H9 (cell line): ENCODE measurements around the gene AARS1. TPM values are rescaled to one million over a fixed set of nuclear protein-coding genes. Genes with fewer than 3 reads are reported as not detected.

Experiments
- DNase-seq: peaks from one replicate; pipeline ENCODE4 v3.0.0-alpha.2; 2017
- H2AFZ ChIP-seq: one replicate; pipeline ENCODE4 v1.6.1; 2013; ENCODE audit warnings: mild to moderate bottlenecking, low read length, control low read depth, moderate library complexity
- H2AK5ac ChIP-seq: 2 replicates; pipeline ENCODE4 v1.6.1; 2013; ENCODE audit warnings: low read length, control low read depth, mixed read lengths; ENCODE audit not compliant: insufficient read length
- H2BK120ac ChIP-seq: one replicate; pipeline ENCODE4 v1.6.1; 2013; ENCODE audit warnings: low read depth, mild to moderate bottlenecking, low read length, control low read depth, inconsistent platforms; ENCODE audit not compliant: poor library complexity, severe bottlenecking
- H2BK12ac ChIP-seq: 2 replicates; pipeline ENCODE4 v1.6.1; 2013; ENCODE audit warnings: low read length, control low read depth, mixed read lengths, low read depth; ENCODE audit not compliant: insufficient read length
- H2BK15ac ChIP-seq: 2 replicates; pipeline ENCODE4 v1.6.1; 2013; ENCODE audit warnings: low read depth, low read length, control low read depth
- H2BK20ac ChIP-seq: one replicate; pipeline ENCODE4 v1.6.1; 2013; ENCODE audit warnings: low read depth, mild to moderate bottlenecking, low read length, control low read depth, inconsistent platforms; ENCODE audit not compliant: poor library complexity, severe bottlenecking
- H2BK5ac ChIP-seq: 2 replicates; pipeline ENCODE4 v1.6.1; 2013; ENCODE audit warnings: low read length, control low read depth, mixed read lengths; ENCODE audit not compliant: insufficient read length
- H3K14ac ChIP-seq: 2 replicates; pipeline ENCODE4 v1.6.1; 2013; ENCODE audit warnings: low read length, control low read depth; ENCODE audit not compliant: insufficient read depth
- H3K18ac ChIP-seq: 2 replicates; pipeline ENCODE4 v1.6.1; 2013; ENCODE audit warnings: low read depth, mild to moderate bottlenecking, mixed read lengths, low read length, control low read depth; ENCODE audit not compliant: insufficient read length
- H3K23ac ChIP-seq: 2 replicates; pipeline ENCODE4 v1.6.1; 2013; ENCODE audit warnings: low read length, control low read depth, mixed read lengths, low read depth; ENCODE audit not compliant: insufficient read length
- H3K23me2 ChIP-seq: 2 replicates; pipeline ENCODE4 v1.6.1; 2013; ENCODE audit warnings: low read depth, mild to moderate bottlenecking, mixed read lengths, low read length, control low read depth; ENCODE audit not compliant: insufficient read length, poor library complexity, severe bottlenecking
- H3K27ac ChIP-seq: 2 replicates; pipeline ENCODE4 v1.5.1; 2013; ENCODE audit warnings: low read length, control low read depth, mixed read lengths, low read depth; ENCODE audit not compliant: insufficient read length
- H3K27me3 ChIP-seq: 2 replicates; pipeline ENCODE4 v1.6.1; 2013; ENCODE audit warnings: low read length, control low read depth, inconsistent platforms; ENCODE audit not compliant: insufficient read depth
- H3K4ac ChIP-seq: 2 replicates; pipeline ENCODE4 v1.6.1; 2013; ENCODE audit warnings: low read depth, mild to moderate bottlenecking, control low read depth, inconsistent platforms, low read length, moderate library complexity
- H3K4me1 ChIP-seq: 2 replicates; pipeline ENCODE4 v1.6.1; 2013; ENCODE audit warnings: low read length, control low read depth, inconsistent platforms; ENCODE audit not compliant: insufficient read depth
- H3K4me2 ChIP-seq: 2 replicates; pipeline ENCODE4 v1.6.1; 2013; ENCODE audit warnings: low read length, control low read depth, mixed read lengths; ENCODE audit not compliant: insufficient read length, insufficient read depth
- H3K56ac ChIP-seq: 2 replicates; pipeline ENCODE4 v1.6.1; 2013; ENCODE audit warnings: low read depth, mild to moderate bottlenecking, mixed read lengths, low read length, control low read depth; ENCODE audit not compliant: insufficient read length
- H3K79me1 ChIP-seq: 2 replicates; pipeline ENCODE4 v1.6.1; 2013; ENCODE audit warnings: low read depth, mild to moderate bottlenecking, moderate library complexity, low read length, control low read depth, inconsistent platforms; ENCODE audit not compliant: insufficient read depth, poor library complexity, severe bottlenecking
- H3K79me2 ChIP-seq: 2 replicates; pipeline ENCODE4 v1.6.1; 2013; ENCODE audit warnings: low read length, control low read depth, inconsistent platforms; ENCODE audit not compliant: insufficient read depth
- H3K9ac ChIP-seq: 2 replicates; pipeline ENCODE4 v1.6.1; 2013; ENCODE audit warnings: low read length, control low read depth, mixed read lengths; ENCODE audit not compliant: insufficient read length; ENCODE audit errors: extremely low read depth
- H3K9me3 ChIP-seq: one replicate; pipeline ENCODE4 v1.6.1; 2013; ENCODE audit warnings: low read depth, low read length, inconsistent platforms; ENCODE audit not compliant: control insufficient read depth
- H3T11ph ChIP-seq: one replicate; pipeline ENCODE4 v1.6.1; 2013; ENCODE audit warnings: mild to moderate bottlenecking, low read length, control low read depth, inconsistent platforms
- H4K20me1 ChIP-seq: one replicate; pipeline ENCODE4 v1.6.1; 2013; ENCODE audit not compliant: control insufficient read depth, insufficient read length, insufficient read depth
- H4K5ac ChIP-seq: 2 replicates; pipeline ENCODE4 v1.6.1; 2013; ENCODE audit warnings: low read depth, mild to moderate bottlenecking, mixed read lengths, low read length, control low read depth; ENCODE audit not compliant: insufficient read length
- H4K8ac ChIP-seq: replicated peaks from 2 replicates; pipeline ENCODE4 v1.6.1; 2013; ENCODE audit warnings: low read length, control low read depth, mixed read lengths, low read depth; ENCODE audit not compliant: insufficient read length
- H4K91ac ChIP-seq: 2 replicates; pipeline ENCODE4 v1.6.1; 2013; ENCODE audit warnings: low read depth, mild to moderate bottlenecking, moderate library complexity, mixed read lengths, low read length, control low read depth; ENCODE audit not compliant: insufficient read length
- H3K27ac Mint-ChIP-seq, 3 experiments: 2 replicates in 2 of 3; 3 replicates in 1 of 3; pipeline ENCODE4 v1.8.0; 2020 to 2021; ENCODE audit warnings: mixed read lengths in 3 of 3, mild to moderate bottlenecking in 1 of 3, moderate library complexity in 1 of 3
- H3K27me3 Mint-ChIP-seq: 2 replicates; pipeline ENCODE4 v1.8.0; 2021; ENCODE audit warnings: low read depth, mild to moderate bottlenecking, moderate library complexity, mixed read lengths
- H3K36me3 Mint-ChIP-seq, 3 experiments: 2 replicates in 2 of 3; 3 replicates in 1 of 3; pipeline ENCODE4 v1.8.0; 2020 to 2021; ENCODE audit warnings: low read depth in 3 of 3, mixed read lengths in 3 of 3; ENCODE audit not compliant: insufficient read depth in 1 of 3
- H3K4me1 Mint-ChIP-seq, 2 experiments: 2 replicates each; pipeline ENCODE4 v1.8.0; 2020; ENCODE audit warnings: mixed read lengths in 2 of 2
- H3K4me3 Mint-ChIP-seq, 2 experiments: 2 replicates in 1 of 2; 3 replicates in 1 of 2; pipeline ENCODE4 v1.8.0; 2020 to 2021; ENCODE audit warnings: mild to moderate bottlenecking in 2 of 2, mixed read lengths in 2 of 2, moderate library complexity in 1 of 2
- H3K9me3 Mint-ChIP-seq, 2 experiments: 2 replicates in 1 of 2; 3 replicates in 1 of 2; pipeline ENCODE4 v1.8.0; 2020; ENCODE audit warnings: mild to moderate bottlenecking in 2 of 2, mixed read lengths in 2 of 2, moderate library complexity in 1 of 2
- CTCF ChIP-seq: fragments of 200-600 bp; sonication (generic); conservative IDR thresholded peaks from 3 replicates; pipeline ENCODE4 v1.8.0; 2021; ENCODE audit warnings: antibody characterized with exemption, mild to moderate bottlenecking
- WGBS: extraction: QIAGEN DNeasy Blood & Tissue Kit; methylation state at CpG from one replicate; pipeline ENCODE4 v1.1.7; 2013; ENCODE audit warnings: missing lambda C conversion rate, low lambda C conversion rate, mixed read lengths; ENCODE audit not compliant: insufficient read length; ENCODE audit errors: extremely low coverage; 5-methylcytosine and 5-hydroxymethylcytosine counted together
- total RNA-seq: library from RNA; stranded (reverse); gene quantifications from 2 replicates; pipeline ENCODE4 v1.2.1, GENCODE V29; 2021

The AARS1 gene
- total RNA-seq, 1 experiment from 2014 or later = 168 TPM

DNA sequence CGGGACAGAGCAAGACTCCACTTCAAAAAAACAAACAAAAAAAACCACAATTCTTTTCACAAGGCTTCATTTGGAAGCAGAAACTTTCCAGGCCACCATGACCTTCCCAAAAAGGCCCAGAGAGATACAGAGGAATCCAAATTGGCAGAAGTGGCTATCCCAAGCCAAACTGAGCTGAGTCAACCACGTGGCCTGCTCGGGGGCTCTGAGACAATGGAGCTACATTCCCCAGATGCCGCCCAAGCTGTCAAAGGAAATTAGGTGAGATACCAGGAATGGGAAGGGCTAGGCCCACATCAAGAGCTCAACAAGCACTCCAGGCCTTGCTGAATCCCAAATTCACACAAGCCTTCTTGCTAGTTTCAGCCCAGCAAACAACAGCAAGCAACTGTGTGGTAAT, 31.9 kb downstream of the AARS1 start:
- Mint-ChIP-seq H3K4me1 (peaks cover 0 to 3% of the 10 kb centered on the region in 2 experiments; a peak in 1 of 4 replicates), H3K9me3 (no peaks in the 10 kb centered on the region), H3K27ac (no peak overlapping the region), H3K27me3 (peaks cover 1% of the 10 kb centered on the region; the same call in 1 of the 2 replicates), H3K36me3 (peaks cover 63 to 96% (median 92%) of the 10 kb centered on the region in 3 experiments), H3K4me3 (no peak overlapping the region)
- no peak overlapping the region for H3K23ac ChIP-seq
- H3K4me1 ChIP-seq = no peaks in the 10 kb centered on the region
- H3K27me3 ChIP-seq = no peaks in the 10 kb centered on the region
- no peak overlapping the region for H2BK15ac ChIP-seq
- H2AK5ac ChIP-seq = no peak overlapping the region
- H2BK5ac ChIP-seq = no peak overlapping the region
- H3K9ac ChIP-seq = no peak overlapping the region
- no peak overlapping the region for H4K8ac ChIP-seq
- no peak overlapping the region for H2BK20ac ChIP-seq
- no peak overlapping the region for H3K56ac ChIP-seq
- H3K4ac ChIP-seq = no peak overlapping the region
- peak; percentile 15 for DNase-seq
- no peak overlapping the region for H3K18ac ChIP-seq
- H2BK120ac ChIP-seq = no peak overlapping the region
- H4K5ac ChIP-seq = no peak overlapping the region
- H3T11ph ChIP-seq = no peak overlapping the region
- no peaks in the 10 kb centered on the region for H3K23me2 ChIP-seq
- no peak for TF ChIP-seq CTCF
- H4K91ac ChIP-seq = no peak overlapping the region
- no peaks in the 10 kb centered on the region for H4K20me1 ChIP-seq
- H3K79me2 ChIP-seq = no peaks in the 10 kb centered on the region
- no peaks in the 10 kb centered on the region for H3K79me1 ChIP-seq
- H2AFZ ChIP-seq = no peak overlapping the region
- no peak overlapping the region for H3K4me2 ChIP-seq
- no peaks in the 10 kb centered on the region for H3K9me3 ChIP-seq
- no peak overlapping the region for H2BK12ac ChIP-seq
- no peak overlapping the region for H3K14ac ChIP-seq
- no CpG with 5 or more reads among the region's 4 CpGs for WGBS
- no peak overlapping the region for H3K27ac ChIP-seq
